Nephron (organoid): ENCODE data around the gene SOD1.

Experiments
- H3K27ac Mint-ChIP-seq, 3 experiments: 2 replicates each; pipeline ENCODE4 v1.8.0; 2020; ENCODE audit warnings: mixed read lengths in 3 of 3, mild to moderate bottlenecking in 2 of 3, moderate library complexity in 1 of 3
- H3K27me3 Mint-ChIP-seq: 2 replicates; pipeline ENCODE4 v1.8.0; 2021; ENCODE audit warnings: low read depth, mild to moderate bottlenecking, moderate library complexity, mixed read lengths
- H3K36me3 Mint-ChIP-seq: 2 replicates; pipeline ENCODE4 v1.8.0; 2020; ENCODE audit warnings: low read depth, mixed read lengths
- H3K4me1 Mint-ChIP-seq: 2 replicates; pipeline ENCODE4 v1.8.0; 2020; ENCODE audit warnings: mixed read lengths
- H3K4me3 Mint-ChIP-seq, 3 experiments: 2 replicates each; pipeline ENCODE4 v1.8.0; 2020; ENCODE audit warnings: mild to moderate bottlenecking in 3 of 3, mixed read lengths in 3 of 3, moderate library complexity in 2 of 3
- H3K9me3 Mint-ChIP-seq: 2 replicates; pipeline ENCODE4 v1.8.0; 2020; ENCODE audit warnings: mixed read lengths
- TF ChIP-seq, protein P1 (sequence below), 3 experiments: fragments of 200-600 bp; sonication (generic); IDR thresholded peaks; one replicate each; pipeline ENCODE4 v1.5.0; 2021; ENCODE audit warnings: antibody characterized with exemption in 3 of 3; ENCODE audit not compliant: unreplicated experiment in 3 of 3

SOD1 gene

DNA sequence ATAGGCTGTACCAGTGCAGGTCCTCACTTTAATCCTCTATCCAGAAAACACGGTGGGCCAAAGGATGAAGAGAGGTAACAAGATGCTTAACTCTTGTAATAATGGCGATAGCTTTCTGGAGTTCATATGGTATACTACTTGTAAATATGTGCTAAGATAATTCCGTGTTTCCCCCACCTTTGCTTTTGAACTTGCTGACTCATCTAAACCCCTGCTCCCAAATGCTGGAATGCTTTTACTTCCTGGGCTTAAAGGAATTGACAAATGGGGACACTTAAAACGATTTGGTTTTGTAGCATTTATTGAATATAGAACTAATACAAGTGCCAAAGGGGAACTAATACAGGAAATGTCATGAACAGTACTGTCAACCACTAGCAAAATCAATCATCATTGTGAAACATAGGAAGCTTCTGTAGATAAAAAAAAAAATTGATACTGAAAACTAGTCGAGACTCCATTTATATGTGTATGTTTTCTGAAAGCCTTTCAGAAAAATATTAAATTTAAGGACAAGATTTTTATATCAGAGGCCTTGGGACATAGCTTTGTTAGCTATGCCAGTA, 7.0 kb downstream of the SOD1 start:
- Mint-ChIP-seq H3K27me3 (no peaks in the 10 kb centered on the region), H3K27ac (peak overlapping the region in 1 of 3 experiments; percentile 20), H3K36me3 (peaks cover 68% of the 10 kb centered on the region), H3K4me3 (no peak overlapping the region), H3K9me3 (no peaks in the 10 kb centered on the region), H3K4me1 (peaks cover 25% of the 10 kb centered on the region)
- TF ChIP-seq, protein P1, sequence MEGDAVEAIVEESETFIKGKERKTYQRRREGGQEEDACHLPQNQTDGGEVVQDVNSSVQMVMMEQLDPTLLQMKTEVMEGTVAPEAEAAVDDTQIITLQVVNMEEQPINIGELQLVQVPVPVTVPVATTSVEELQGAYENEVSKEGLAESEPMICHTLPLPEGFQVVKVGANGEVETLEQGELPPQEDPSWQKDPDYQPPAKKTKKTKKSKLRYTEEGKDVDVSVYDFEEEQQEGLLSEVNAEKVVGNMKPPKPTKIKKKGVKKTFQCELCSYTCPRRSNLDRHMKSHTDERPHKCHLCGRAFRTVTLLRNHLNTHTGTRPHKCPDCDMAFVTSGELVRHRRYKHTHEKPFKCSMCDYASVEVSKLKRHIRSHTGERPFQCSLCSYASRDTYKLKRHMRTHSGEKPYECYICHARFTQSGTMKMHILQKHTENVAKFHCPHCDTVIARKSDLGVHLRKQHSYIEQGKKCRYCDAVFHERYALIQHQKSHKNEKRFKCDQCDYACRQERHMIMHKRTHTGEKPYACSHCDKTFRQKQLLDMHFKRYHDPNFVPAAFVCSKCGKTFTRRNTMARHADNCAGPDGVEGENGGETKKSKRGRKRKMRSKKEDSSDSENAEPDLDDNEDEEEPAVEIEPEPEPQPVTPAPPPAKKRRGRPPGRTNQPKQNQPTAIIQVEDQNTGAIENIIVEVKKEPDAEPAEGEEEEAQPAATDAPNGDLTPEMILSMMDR (IDR thresholded peaks at IDR 0.05; ENCODE audit: unreplicated experiment in 3 of 3), result no peak

DNA sequence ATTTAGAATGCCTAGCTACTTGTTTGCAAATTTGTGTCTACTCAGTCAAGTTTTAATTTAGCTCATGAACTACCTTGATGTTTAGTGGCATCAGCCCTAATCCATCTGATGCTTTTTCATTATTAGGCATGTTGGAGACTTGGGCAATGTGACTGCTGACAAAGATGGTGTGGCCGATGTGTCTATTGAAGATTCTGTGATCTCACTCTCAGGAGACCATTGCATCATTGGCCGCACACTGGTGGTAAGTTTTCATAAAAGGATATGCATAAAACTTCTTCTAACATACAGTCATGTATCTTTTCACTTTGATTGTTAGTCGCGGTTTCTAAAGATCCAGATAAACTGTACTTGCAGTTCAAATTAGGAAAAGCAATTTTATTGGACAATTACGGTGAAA, 7.6 kb downstream of the SOD1 start:
- Mint-ChIP-seq H3K4me3 (no peak overlapping the region), H3K27ac (no peak overlapping the region), H3K9me3 (no peaks in the 10 kb centered on the region), H3K36me3 (peaks cover 67% of the 10 kb centered on the region), H3K27me3 (no peaks in the 10 kb centered on the region), H3K4me1 (peaks cover 23% of the 10 kb centered on the region)
- TF ChIP-seq, protein P1 (IDR thresholded peaks at IDR 0.05; ENCODE audit: unreplicated experiment in 3 of 3), result no peak

DNA sequence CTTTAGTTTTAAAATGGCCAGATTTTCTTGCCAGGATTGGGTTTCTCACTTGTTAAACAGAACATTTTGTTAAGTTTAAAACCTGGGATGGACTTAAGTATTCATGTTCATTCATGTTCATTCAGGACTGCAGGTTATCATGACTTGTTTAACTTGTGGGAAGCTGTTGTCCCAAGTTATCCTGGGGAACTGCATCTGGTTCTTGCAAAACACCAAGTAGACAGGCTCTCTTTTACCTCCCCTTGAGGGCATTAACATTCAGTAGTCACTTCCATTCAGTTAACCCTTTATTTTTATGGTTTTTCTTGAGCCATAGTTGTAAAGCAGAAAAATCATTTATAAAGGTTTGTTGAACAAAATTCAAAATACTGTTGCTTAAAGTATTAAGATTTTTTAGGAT, 8.1 kb downstream of the SOD1 start:
- Mint-ChIP-seq H3K4me1 (peaks cover 23% of the 10 kb centered on the region), H3K9me3 (no peaks in the 10 kb centered on the region), H3K27ac (no peak overlapping the region), H3K27me3 (no peaks in the 10 kb centered on the region), H3K36me3 (peaks cover 66% of the 10 kb centered on the region), H3K4me3 (no peak overlapping the region)
- TF ChIP-seq, protein P1 (IDR thresholded peaks at IDR 0.05; ENCODE audit: unreplicated experiment in 3 of 3), result no peak

DNA sequence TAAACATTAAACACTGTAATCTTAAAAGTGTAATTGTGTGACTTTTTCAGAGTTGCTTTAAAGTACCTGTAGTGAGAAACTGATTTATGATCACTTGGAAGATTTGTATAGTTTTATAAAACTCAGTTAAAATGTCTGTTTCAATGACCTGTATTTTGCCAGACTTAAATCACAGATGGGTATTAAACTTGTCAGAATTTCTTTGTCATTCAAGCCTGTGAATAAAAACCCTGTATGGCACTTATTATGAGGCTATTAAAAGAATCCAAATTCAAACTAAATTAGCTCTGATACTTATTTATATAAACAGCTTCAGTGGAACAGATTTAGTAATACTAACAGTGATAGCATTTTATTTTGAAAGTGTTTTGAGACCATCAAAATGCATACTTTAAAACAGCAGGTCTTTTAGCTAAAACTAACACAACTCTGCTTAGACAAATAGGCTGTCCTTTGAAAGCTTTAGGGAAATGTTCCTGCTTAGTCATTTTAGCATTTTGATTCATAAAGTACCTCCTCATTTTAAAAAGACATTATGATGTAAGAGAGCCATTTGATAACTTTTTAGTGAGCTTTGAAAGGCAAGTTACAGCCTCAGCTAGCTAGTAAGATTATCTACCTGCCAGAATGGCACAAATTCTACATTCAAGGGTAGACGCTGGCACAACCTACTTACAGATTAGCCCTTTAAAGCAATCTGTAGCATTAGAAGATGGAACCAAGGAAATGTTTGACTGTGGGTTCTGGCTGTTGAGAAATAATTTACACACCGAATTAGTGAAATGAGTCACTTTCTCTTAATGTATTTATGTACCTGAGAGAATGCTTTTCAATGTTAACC, 9.4 kb downstream of the SOD1 start:
- Mint-ChIP-seq H3K4me3 (no peak overlapping the region), H3K27ac (peak overlapping the region in 1 of 3 experiments; percentile 44), H3K27me3 (no peaks in the 10 kb centered on the region), H3K9me3 (no peaks in the 10 kb centered on the region), H3K4me1 (peaks cover 23% of the 10 kb centered on the region), H3K36me3 (peaks cover 63% of the 10 kb centered on the region)
- TF ChIP-seq, protein P1 (IDR thresholded peaks at IDR 0.05; ENCODE audit: unreplicated experiment in 3 of 3), result no peak

DNA sequence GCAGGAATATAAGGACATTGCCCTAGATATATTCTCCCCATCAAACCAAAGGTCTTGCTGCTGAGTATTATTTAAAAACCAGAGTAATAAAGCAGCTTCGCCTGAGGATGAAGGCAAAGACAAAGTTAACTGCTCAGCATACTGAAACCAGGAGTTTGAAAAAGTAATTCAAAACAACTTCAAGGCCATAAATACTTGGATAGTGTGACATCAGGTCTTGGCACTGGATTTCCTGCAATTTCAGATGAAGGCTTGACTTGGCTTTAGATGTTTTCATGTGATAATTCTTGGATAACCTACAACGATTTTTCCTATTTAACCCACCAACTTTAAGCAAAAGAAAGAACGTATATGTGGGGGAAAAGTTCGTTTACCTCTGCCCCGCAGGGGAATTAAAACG, 10.6 kb downstream of the SOD1 start:
- Mint-ChIP-seq H3K36me3 (peaks cover 57% of the 10 kb centered on the region), H3K4me3 (no peak overlapping the region), H3K27me3 (no peaks in the 10 kb centered on the region)

More for the DNA sequence above, 10.6 kb downstream of the SOD1 start:
- Mint-ChIP-seq H3K4me1 (peaks cover 18% of the 10 kb centered on the region), H3K9me3 (no peaks in the 10 kb centered on the region), H3K27ac (peak overlapping the region; percentile 28 to 71 (median 65))
- TF ChIP-seq, protein P1 (IDR thresholded peaks at IDR 0.05; ENCODE audit: unreplicated experiment in 3 of 3), result no peak
